Kidney (tissue), 14 donors: ENCODE results near the gene SYN1. TPM values are rescaled to one million over a fixed set of nuclear protein-coding genes. Genes with fewer than 3 reads are reported as not detected.

Source experiments
- DNase-seq, 5 donors: peaks; one replicate each; pipeline ENCODE4 v3.0.0-alpha.2; 2013 to 2020
- FAIRE-seq: peaks from 2 replicates; lab custom pipeline; 2012; peaks lifted over from hg19 to GRCh38; lab: Jason Lieb, UNC
- H3K27ac ChIP-seq, 2 donors: one replicate each; pipeline ENCODE4 v1.7.0; 2013; ENCODE audit warnings: low read depth in 2 of 2, low read length in 2 of 2, inconsistent platforms in 1 of 2
- H3K27me3 ChIP-seq: one replicate; pipeline ENCODE4 v1.7.1; 2013; ENCODE audit warnings: low read length, inconsistent platforms; ENCODE audit not compliant: control insufficient read depth, insufficient read depth
- H3K36me3 ChIP-seq, 3 donors: one replicate each; pipeline versions ENCODE4 v1.7.0 to v1.7.1; 2013; ENCODE audit warnings: low read length in 3 of 3, control low read depth in 1 of 3, inconsistent platforms in 1 of 3; ENCODE audit not compliant: insufficient read depth in 3 of 3, control insufficient read depth in 2 of 3
- H3K4me1 ChIP-seq, 3 donors: one replicate each; pipeline versions ENCODE4 v1.7.0 to v1.7.1; 2013; ENCODE audit warnings: low read length in 3 of 3, inconsistent platforms in 1 of 3, low read depth in 1 of 3; ENCODE audit not compliant: control insufficient read depth in 2 of 3, insufficient read depth in 2 of 3
- H3K4me3 ChIP-seq, 3 donors: one replicate each; pipeline versions ENCODE4 v1.7.0 to v1.8.1; 2013; ENCODE audit warnings: low read length in 3 of 3, control low read depth in 1 of 3, inconsistent platforms in 1 of 3
- H3K9ac ChIP-seq, 3 donors: one replicate each; pipeline versions ENCODE4 v1.7.0 to v1.7.1; 2013; ENCODE audit warnings: low read length in 3 of 3, control low read depth in 1 of 3, inconsistent platforms in 1 of 3
- H3K9me3 ChIP-seq, 3 donors: one replicate each; pipeline versions ENCODE4 v1.7.0 to v1.7.1; 2013; ENCODE audit warnings: low read length in 3 of 3, control low read depth in 1 of 3, inconsistent platforms in 1 of 3; ENCODE audit not compliant: control insufficient read depth in 2 of 3, insufficient read depth in 1 of 3
- CTCF ChIP-seq: IDR thresholded peaks from 3 replicates; pipeline ENCODE4 v1.5.1; 2012; ENCODE audit warnings: mild to moderate bottlenecking, moderate library complexity, borderline replicate concordance; ENCODE audit not compliant: insufficient read depth; ENCODE audit errors: extremely low read depth
- intact Hi-C: fragments of 100-400 bp; cut with DNase I; formaldehyde crosslinking; loops from one replicate; pipeline ENCODE4 v1.11.1; 2022
- polyA plus RNA-seq: library from polyadenylated mRNA; stranded (reverse); fragments of 350-450 nt; fragmentation: Illumina TruSeq; extraction: RNeasy Lipid Tissue Mini Kit (QIAGEN cat#74804); gene quantifications from one replicate; pipeline ENCODE4 v1.2.3, GENCODE V29; 2014; ENCODE audit warnings: low read depth, low replicate concordance; ENCODE audit not compliant: insufficient read depth
- total RNA-seq: library from RNA; stranded (reverse); fragmentation: NEBNext Ultra II Directional; extraction: Animal tissue kit (Norgen Biotek cat#: 25700); gene quantifications from one replicate; pipeline ENCODE4 v1.2.1, GENCODE V29; 2021
- donor health status: control.
- donor health status: control.
- donor health status: control.
- donor health status: control.
- donor health status: control.
- donor health status: DM: yes; HTN: yes; CAD: no.
- donor health status: Normal renal cell carcinoma (clear cell type).

The SYN1 gene
- total and polyA plus RNA-seq, 2 donors from 2014 or later, result 0.85 to 0.88 TPM

- Histone ChIP-seq H3K4me3 (peak within 1 kb of the TSS; percentile 82 to 92 (median 86)), H3K27ac (peak within 1 kb of the TSS; percentile 98), H3K27me3 (no peaks in the 10 kb centered on the region), H3K9me3 (no peaks in the 10 kb centered on the region), H3K9ac (peak within 1 kb of the TSS; percentile 29 to 88 (median 73)), H3K4me1 (no peaks in the 10 kb centered on the region), H3K36me3 (peaks cover 0 to 16% (median 3%) of the 10 kb centered on the region in 3 donors)
- FAIRE-seq, result peak; percentile 82
- no peak for TF ChIP-seq CTCF
- intact Hi-C loops, result no loop called here
- DNase-seq, result peak; percentile 95 to 97 (median 96)
Observed at GRCh38 chrX:47658684-47659420, 39.2 kb upstream of the SYN1 start, which contains the start of gene UXT. Gene UXT (minus strand): TSS chrX:47659180. CDS start chrX:47658927, 253 bp downstream.

- TF ChIP-seq CTCF, result no peak
Observed at GRCh38 chrX:47658301-47658683, 38.6 kb upstream of the SYN1 start.

GRCh38 chrX:47651043-47651905, 31.6 kb upstream of the SYN1 start:
- Histone ChIP-seq H3K36me3 (peaks cover 0 to 5% (median 0%) of the 10 kb centered on the region in 3 donors), H3K4me3 (peak overlapping the region; percentile 56 to 76 (median 75)), H3K27me3 (no peaks in the 10 kb centered on the region), H3K27ac (peak overlapping the region; percentile 72 to 87), H3K9me3 (no peaks in the 10 kb centered on the region), H3K9ac (peak overlapping the region in 2 of 3 donors; percentile 24 to 60), H3K4me1 (peaks cover 0 to 11% (median 4%) of the 10 kb centered on the region in 3 donors)
- DNase-seq (no peak), FAIRE-seq (no peak)
- no peak for TF ChIP-seq CTCF
- intact Hi-C loops, result no loop called here

More at GRCh38 chrX:47658301-47658683, 38.6 kb upstream of the SYN1 start:
- H3K4me3 ChIP-seq, result peak overlapping the region; percentile 75 to 92 (median 82)
- H3K9ac ChIP-seq, result peak overlapping the region in 2 of 3 donors; percentile 51 to 73
- H3K4me1 ChIP-seq, result no peaks in the 10 kb centered on the region
- H3K9me3 ChIP-seq, result no peaks in the 10 kb centered on the region
- intact Hi-C loops, result no loop called here
- DNase-seq (no peak), FAIRE-seq (no peak)
- peaks cover 0 to 16% (median 3%) of the 10 kb centered on the region in 3 donors for H3K36me3 ChIP-seq
- H3K27ac ChIP-seq, result peak overlapping the region; percentile 98
- H3K27me3 ChIP-seq, result no peaks in the 10 kb centered on the region
